BJ (cell line): ENCODE measurements around the gene PGC. TPM values are rescaled to one million over a fixed set of nuclear protein-coding genes. Genes with fewer than 3 reads are reported as not detected.

Experiments
- CTCF ChIA-PET: fragments of 350-600 bp; formaldehyde crosslinking; extraction: SDS; loops from one replicate; lab custom pipeline; 2021; ENCODE audit warnings: antibody characterized with exemption, inconsistent platforms; lab: Yijun Ruan, JAX
- POLR2A ChIA-PET: fragments of 300-600 bp; sonication (Branson Sonifier 250); formaldehyde crosslinking; extraction: SDS; loops from one replicate; lab custom pipeline; 2021; ENCODE audit warnings: antibody characterized with exemption; lab: Charles Lee
- DNase-seq: peaks from one replicate; pipeline ENCODE4 v3.0.0-alpha.2; 2011; ENCODE audit warnings: low read depth
- H3K27me3 ChIP-seq: 2 replicates; pipeline ENCODE4 v1.6.0; 2011; ENCODE audit warnings: low read length; ENCODE audit not compliant: control insufficient read depth, insufficient read depth
- H3K36me3 ChIP-seq: 2 replicates; pipeline ENCODE4 v1.5.1; 2011; ENCODE audit warnings: low read length; ENCODE audit not compliant: control insufficient read depth, insufficient read depth
- H3K4me3 ChIP-seq: 2 replicates; pipeline ENCODE4 v1.5.1; 2011; ENCODE audit warnings: low read depth, mild to moderate bottlenecking, control low read depth, low read length
- CTCF ChIP-seq: IDR thresholded peaks from 2 replicates; pipeline ENCODE4 v1.5.1; 2011; ENCODE audit warnings: low read depth, mild to moderate bottlenecking, control low read depth, inconsistent platforms, low read length, moderate library complexity; ENCODE audit not compliant: insufficient read depth
- polyA plus RNA-seq: library from polyadenylated mRNA; depleted of rRNA; stranded (reverse); fragments of >200 nt; gene quantifications from 2 replicates; pipeline ENCODE4 v1.2.3, GENCODE V29; 2011

The PGC gene
- polyA plus RNA-seq, 1 experiment = not detected

GRCh38 chr6:41785254-41785653, 38.1 kb upstream of the PGC start:
- no peak overlapping the region for H3K4me3 ChIP-seq
- H3K36me3 ChIP-seq = no peaks in the 10 kb centered on the region; the same call in 1 of the 2 replicates
- ChIA-PET CTCF (interaction anchor here (1.2 to 5.2 kb wide), 16 partner anchors 8 to 428 kb away, joined by 3 to 106 read pairs (median 9); no protein-coding TSS in a partner anchor), POLR2A (no interaction called here)
- no peaks in the 10 kb centered on the region for H3K27me3 ChIP-seq
- no peak for TF ChIP-seq CTCF
- DNase-seq = no peak

GRCh38 chr6:41784581-41785171, 37.5 kb upstream of the PGC start:
- Histone ChIP-seq H3K27me3 (no peaks in the 10 kb centered on the region), H3K4me3 (no peak overlapping the region), H3K36me3 (no peaks in the 10 kb centered on the region)
- CTCF ChIA-PET = interaction anchor here (0.6 to 5.2 kb wide), 10 partner anchors 8 to 417 kb away, joined by 3 to 106 read pairs (median 7); no protein-coding TSS in a partner anchor
- no peak for DNase-seq
- POLR2A ChIA-PET = no interaction called here
- no peak for TF ChIP-seq CTCF

- CTCF ChIA-PET = interaction anchor here (1.0 to 5.2 kb wide), 6 partner anchors 6 to 415 kb away, joined by 3 to 36 read pairs (median 8); partner anchors contain the start of genes BYSL and MED20
- DNase-seq = no peak
- Histone ChIP-seq H3K27me3 (no peaks in the 10 kb centered on the region), H3K36me3 (no peaks in the 10 kb centered on the region), H3K4me3 (no peak overlapping the region)
- TF ChIP-seq CTCF = no peak
- POLR2A ChIA-PET = no interaction called here
These were observed 36.0 kb upstream of the PGC start for GRCh38 chr6:41783106-41783780.

GRCh38 chr6:41781366-41781730, 34.2 kb upstream of the PGC start:
- Histone ChIP-seq H3K27me3 (no peaks in the 10 kb centered on the region), H3K36me3 (peaks cover 3% of the 10 kb centered on the region), H3K4me3 (no peak overlapping the region)
- no peak for DNase-seq
- CTCF ChIA-PET = interaction anchor here (1.2 to 2.9 kb wide), 3 partner anchors 263 to 268 kb away, joined by 3 to 19 read pairs (median 5); partner anchors contain the start of gene TAF8
- no peak for TF ChIP-seq CTCF
- POLR2A ChIA-PET = no interaction called here

- H3K4me3 ChIP-seq = peak within 1 kb of the TSS; percentile 74
- H3K27me3 ChIP-seq = no peaks in the 10 kb centered on the region
- no peak for DNase-seq
- TF ChIP-seq CTCF = no peak
- POLR2A ChIA-PET = no interaction called here
- CTCF ChIA-PET = interaction anchor here (1.2 to 2.9 kb wide), 4 partner anchors 76 to 269 kb away, joined by 3 to 19 read pairs (median 4); partner anchors contain the start of gene TAF8
- H3K36me3 ChIP-seq = peaks cover 3% of the 10 kb centered on the region
These were observed 33.6 kb upstream of the PGC start, which contains the start of gene PRICKLE4 for GRCh38 chr6:41780551-41781365. TSS of gene PRICKLE4 (plus strand) at chr6:41780782. CDS start at chr6:41783474, 2,692 bp downstream.
